ENCODE data around the gene RGL3.
"Not testable (repeated sequence)": the region's sequence is repeated elsewhere in the genome, so short reads cannot be mapped to it uniquely, and the experiment has no call there.

Gene RGL3, protein sequence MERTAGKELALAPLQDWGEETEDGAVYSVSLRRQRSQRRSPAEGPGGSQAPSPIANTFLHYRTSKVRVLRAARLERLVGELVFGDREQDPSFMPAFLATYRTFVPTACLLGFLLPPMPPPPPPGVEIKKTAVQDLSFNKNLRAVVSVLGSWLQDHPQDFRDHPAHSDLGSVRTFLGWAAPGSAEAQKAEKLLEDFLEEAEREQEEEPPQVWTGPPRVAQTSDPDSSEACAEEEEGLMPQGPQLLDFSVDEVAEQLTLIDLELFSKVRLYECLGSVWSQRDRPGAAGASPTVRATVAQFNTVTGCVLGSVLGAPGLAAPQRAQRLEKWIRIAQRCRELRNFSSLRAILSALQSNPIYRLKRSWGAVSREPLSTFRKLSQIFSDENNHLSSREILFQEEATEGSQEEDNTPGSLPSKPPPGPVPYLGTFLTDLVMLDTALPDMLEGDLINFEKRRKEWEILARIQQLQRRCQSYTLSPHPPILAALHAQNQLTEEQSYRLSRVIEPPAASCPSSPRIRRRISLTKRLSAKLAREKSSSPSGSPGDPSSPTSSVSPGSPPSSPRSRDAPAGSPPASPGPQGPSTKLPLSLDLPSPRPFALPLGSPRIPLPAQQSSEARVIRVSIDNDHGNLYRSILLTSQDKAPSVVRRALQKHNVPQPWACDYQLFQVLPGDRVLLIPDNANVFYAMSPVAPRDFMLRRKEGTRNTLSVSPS

GRCh38 chr19:11418549-11419506 is at the start of gene RGL3:
TSS of gene RGL3 (minus strand) at chr19:11419314. CDS start at chr19:11419278, 36 bp downstream.
- no peak for TF ChIP-seq CTCF (IDR thresholded peaks at IDR 0.05; ENCODE audit: insufficient read depth, missing control alignments)
- FAIRE-seq (no peak), DNase-seq (ENCODE audit: insufficient read length, low spot score) (no peak)

- not testable (repeated sequence) for DNase-seq (ENCODE audit: insufficient read length, low spot score); FAIRE-seq
These were observed 49.2 kb upstream of the RGL3 start for GRCh38 chr19:11468266-11468845.

DNA sequence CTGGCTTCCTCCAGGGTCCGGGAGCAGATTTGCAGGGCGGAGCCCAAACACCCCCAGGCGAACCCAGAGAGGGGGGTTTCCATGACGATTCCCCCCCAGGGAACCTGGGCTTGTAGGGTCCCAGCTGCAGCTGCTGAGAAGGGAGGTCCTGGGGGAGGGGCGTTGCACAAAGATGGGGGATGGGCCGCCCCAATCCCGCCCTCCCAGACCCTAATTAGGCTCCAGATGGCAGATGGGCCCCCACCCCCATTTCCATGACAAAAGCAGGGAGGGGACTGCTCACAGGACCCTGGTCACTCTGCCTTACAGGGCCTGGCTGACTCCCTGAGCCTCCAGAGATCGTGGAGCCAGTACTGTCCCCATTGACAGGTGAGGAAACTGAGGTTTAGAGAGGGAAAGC is 46.5 kb upstream of the RGL3 start:
- no peak for DNase-seq (ENCODE audit: insufficient read length, low spot score)
- no peak for FAIRE-seq
- TF ChIP-seq CTCF (IDR thresholded peaks at IDR 0.05; ENCODE audit: insufficient read depth, missing control alignments) = no peak

DNA sequence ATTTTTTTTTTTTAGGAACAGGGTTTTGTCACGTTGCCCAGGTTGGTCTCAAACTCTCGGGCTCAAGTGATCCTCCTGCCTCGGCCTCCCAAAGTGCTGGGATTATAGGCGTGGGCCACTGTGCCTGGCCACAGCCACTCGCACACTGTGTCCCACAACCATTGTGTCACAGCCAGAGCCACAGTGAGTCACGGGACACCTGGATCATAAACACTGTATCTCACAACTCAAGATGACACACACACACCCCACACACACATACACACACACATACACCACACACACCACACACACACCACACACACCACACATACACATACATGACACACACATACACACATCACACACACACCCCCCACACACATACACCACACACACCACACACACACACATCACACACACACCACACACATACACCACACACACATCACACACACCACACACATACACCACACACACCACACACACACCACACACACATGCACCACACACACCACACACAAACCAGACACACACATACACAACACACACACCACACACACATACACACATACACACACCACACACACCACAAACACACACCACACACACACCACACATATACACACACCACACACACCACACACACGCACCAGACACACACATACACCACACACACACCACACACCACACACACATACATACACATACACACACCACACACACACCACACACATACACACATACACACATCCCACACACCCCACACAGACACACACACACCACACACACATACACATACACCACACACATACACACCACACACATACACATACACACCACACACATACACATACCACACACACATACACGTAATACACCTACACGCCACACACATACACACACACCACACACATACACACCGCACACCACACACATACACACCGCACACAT is 45.5 kb upstream of the RGL3 start:
- no peak for FAIRE-seq
- DNase-seq (ENCODE audit: insufficient read length, low spot score) = no peak
- TF ChIP-seq CTCF (IDR thresholded peaks at IDR 0.05; ENCODE audit: insufficient read depth, missing control alignments) = no peak

DNA sequence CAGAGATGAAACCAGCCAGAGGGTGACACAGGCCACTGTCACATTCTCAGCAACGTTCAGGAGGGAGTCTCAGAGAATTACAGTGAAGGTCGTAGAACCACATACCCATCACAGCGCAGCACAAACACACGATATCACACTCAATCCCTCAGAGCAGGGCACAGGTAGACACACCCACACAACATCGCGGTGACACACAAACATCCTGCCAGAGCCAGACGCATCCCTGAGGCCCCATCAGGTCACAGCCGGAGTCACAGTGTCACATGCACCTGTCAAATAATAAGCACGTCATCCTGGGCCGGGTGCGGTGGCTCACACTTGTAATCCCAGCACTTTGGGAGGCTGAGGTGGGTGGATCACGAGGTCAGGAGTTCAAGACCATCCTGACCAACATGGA is 44.3 kb upstream of the RGL3 start:
- TF ChIP-seq CTCF (IDR thresholded peaks at IDR 0.05; ENCODE audit: insufficient read depth, missing control alignments) = no peak
- FAIRE-seq (no peak), DNase-seq (ENCODE audit: insufficient read length, low spot score) (no peak)

- FAIRE-seq (no peak), DNase-seq (ENCODE audit: insufficient read length, low spot score) (no peak)
- no peak for TF ChIP-seq CTCF (IDR thresholded peaks at IDR 0.05; ENCODE audit: insufficient read depth, missing control alignments)
These were observed 42.3 kb upstream of the RGL3 start for GRCh38 chr19:11461453-11461852.
